HG03280 (cell line): ENCODE results near the gene MAGEA8.
"Not testable (repeated sequence)": the region's sequence is repeated elsewhere in the genome, so short reads cannot be mapped to it uniquely, and the experiment has no call there.

Experiments
- ATAC-seq: cut with Tn5 transposase; IDR thresholded peaks from one replicate; pipeline ENCODE4 v1.9.1; 2021; ENCODE audit warnings: mild to moderate bottlenecking, moderate library complexity; ENCODE audit not compliant: unreplicated experiment

The MAGEA8 gene

DNA sequence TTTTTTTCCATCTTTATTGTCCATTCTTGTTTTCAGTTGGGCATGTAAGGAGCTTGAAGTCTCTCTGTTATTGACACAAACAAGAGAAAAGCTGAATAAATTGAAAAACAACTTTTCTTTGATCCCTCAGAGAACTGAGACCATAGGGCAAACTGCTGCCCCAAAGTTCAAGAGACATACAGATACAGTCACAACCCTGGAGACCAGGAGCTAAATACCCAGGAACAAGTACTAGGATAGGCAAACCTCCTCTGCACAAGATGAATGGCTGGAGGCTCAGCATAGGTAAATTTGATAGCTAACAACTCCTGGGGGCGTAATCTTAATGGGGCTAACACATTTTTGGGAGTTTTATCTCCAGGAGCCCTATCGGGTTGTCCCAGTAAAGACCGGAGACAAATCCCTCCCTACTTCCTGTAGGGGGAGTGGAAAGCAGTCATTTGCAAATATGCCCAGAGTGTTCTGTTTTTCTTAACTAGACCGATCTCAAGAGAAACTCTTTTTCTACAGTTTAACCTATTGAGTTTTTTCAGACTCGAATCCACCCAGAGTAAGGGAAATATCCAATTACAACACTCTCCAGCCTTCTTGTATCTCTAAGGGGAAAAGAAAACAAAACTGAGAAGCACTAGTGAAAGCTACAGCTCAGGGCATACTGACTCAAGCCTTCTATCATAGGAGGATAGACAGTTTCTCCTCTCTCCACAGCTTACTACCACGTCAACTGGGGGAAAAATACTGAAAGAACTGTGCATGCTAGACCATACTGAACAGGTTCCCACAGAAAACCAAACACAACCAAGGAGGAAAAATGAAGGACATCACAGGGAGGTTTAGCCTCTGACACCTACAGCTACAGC, 23.1 kb downstream of the MAGEA8 start:
- ATAC-seq, result peak; percentile 88

DNA sequence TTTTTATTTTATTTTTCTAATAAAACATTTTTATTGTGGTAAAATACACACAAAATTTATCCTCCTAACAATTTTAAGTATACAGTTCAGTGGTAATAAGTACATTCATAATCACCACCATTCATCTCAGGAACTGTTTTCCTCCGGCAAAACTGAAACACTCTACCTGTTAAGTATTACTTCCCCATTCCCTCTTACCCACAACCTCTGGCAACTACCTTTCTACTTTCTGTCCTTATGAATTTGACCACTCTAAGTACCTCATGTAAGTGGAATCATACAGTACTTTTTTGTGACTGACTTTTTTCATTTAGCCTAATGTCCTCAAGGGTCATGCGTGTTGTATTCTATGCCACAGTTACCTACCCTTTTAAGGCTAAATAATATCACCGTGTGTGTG, 27.3 kb downstream of the MAGEA8 start:
- ATAC-seq, result peak; percentile 60

DNA sequence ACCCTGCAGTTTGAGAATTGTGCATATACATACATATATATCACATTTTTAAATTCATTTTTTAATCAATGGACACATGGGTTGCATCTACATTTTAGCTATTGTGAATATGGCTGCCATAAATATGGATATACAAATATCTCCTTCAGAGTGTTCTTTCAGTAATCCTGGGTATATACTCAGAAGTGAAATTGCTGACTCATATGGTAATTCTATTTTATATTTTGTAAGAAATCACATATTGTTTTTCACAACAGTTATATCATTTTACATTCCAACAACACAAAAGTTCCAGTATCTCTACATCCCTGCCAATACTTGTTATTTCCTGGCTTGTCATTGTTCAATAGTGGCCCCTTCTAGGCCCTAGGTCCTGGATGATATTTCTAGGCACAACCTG, 27.7 kb downstream of the MAGEA8 start:
- no peak for ATAC-seq

DNA sequence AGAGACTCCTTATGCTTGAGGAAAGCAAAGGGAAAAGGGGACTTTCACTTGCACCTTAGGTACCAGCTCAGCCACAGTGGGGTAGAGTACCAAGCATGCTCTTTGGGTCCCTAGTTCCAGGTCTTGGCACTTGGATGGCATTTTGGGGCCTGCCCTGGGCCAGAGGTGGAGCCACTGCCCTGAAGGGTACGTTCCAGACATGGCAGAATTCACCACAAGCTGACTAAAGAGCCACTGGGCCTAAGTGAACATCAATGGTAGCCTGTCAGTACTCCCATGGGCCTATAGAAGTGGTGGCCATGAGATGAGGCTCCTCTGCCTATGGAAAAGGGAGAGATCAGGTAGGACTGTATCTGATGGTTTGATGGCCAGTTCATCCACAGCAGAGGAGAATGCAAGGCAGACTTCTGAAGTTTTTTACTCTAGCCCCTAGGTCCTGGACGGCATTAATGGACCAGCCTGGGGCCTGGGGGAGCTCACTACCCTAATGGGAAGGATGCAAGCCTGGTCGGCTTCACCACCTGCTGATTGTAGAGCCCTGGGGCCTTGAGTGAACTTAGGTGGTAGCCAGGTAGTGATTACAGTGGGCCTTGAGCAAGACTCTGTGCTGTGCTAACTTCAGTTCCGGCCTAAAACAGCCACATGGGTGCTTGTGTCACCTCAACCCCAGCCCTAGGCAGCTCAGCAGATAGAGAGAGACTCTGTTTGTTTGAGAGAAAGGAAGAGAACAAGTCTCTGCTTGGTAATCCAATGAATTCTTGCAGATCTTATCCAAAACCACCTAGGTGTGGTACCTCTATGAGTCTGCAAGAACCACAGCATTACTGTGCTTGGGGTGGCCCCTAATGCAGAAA, 28.6 kb downstream of the MAGEA8 start:
- no peak for ATAC-seq

DNA sequence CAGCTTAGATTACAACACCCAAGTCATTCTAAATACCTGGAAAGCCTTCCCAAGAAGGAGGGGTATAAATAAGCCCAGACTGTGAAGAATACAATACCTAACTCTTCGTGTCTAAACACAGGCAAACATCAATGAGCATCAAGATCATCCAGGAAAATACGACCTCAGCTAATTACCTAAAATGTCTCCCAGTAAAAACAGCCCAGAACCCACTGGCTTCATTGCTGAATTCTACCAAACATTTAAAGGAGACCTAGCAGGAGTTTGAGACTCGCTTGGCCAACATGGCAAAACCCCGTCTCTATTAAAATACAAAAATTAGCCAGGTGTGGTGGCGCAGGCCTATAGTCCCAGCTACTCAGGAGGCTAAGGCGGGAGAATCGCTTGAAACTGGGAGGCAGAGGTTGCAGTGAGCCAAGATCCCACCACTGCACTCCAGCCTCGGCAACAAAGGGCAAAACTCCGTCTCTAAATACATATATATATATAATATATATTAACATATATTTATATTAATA, 29.3 kb downstream of the MAGEA8 start:
- no peak for ATAC-seq

DNA sequence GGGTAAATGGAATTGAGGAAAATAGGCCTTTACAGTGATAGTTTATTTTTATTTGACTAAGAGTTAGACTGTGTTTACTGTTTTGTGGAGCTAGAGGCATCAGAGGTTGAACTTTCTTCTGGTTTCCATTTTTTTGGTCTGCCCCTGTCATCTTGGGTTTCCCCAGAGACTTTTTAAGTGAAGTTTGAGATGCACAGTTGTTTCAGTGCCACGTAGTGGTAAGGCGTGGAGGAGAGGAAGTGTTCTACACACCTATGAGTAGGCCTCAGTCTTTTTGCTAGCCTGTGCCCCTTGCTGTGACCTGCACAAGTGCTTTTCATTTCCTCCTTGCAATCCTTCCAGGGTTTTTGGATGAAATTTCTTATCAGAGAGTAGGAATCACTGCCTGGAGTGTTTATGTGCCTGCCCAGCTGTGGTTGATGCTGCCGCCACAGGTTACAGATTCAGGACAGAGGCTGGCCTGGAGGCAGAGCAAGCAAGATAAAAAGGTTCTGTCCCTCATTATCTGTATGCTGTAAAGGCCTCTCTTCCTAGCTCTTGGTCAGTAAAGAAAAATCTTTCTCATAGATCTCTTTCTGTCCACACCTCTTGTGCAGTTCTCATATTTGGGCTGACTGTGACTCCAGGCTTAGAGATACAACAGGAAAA, 35.9 kb downstream of the MAGEA8 start:
- peak; percentile 66 for ATAC-seq

DNA sequence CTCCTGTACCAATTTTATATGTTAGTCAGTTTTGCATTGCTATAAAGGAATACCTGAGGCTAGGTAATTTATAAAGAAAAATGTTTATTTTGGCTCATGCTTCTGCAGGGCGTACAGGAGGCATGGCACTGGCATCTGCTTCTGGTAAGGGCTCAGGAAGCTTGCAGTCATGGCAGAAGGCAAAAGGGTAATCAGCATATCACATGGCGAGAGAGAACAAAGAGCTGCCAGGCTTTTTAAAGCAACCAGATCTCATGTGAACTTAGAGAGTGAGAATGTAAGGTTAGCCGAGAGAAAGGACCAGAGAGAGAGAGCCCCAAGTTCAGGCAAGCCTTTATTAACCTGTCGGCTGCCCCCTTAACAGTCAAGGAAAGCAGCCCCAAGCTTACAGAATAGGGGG, 42.9 kb downstream of the MAGEA8 start:
- ATAC-seq, result not testable (repeated sequence)

DNA sequence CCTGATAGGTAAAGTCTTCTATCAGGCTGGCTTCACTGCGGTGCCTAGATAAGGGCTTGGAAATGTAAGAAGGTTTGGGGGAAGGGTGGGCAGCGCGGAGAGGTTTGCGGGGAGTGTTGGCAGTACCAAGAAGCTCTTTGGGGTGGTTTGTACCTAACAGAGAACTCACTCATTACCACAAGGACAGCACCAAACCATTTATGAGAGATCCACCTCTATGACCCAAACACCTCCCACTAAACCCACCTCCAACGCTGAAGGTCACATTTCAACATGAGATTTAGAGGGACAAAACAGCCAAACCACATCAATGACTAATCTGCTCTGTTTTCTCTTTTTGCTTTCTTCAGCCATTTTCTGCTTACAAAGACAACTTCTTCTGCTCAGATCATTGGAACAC, 43.5 kb downstream of the MAGEA8 start:
- not testable (repeated sequence) for ATAC-seq

DNA sequence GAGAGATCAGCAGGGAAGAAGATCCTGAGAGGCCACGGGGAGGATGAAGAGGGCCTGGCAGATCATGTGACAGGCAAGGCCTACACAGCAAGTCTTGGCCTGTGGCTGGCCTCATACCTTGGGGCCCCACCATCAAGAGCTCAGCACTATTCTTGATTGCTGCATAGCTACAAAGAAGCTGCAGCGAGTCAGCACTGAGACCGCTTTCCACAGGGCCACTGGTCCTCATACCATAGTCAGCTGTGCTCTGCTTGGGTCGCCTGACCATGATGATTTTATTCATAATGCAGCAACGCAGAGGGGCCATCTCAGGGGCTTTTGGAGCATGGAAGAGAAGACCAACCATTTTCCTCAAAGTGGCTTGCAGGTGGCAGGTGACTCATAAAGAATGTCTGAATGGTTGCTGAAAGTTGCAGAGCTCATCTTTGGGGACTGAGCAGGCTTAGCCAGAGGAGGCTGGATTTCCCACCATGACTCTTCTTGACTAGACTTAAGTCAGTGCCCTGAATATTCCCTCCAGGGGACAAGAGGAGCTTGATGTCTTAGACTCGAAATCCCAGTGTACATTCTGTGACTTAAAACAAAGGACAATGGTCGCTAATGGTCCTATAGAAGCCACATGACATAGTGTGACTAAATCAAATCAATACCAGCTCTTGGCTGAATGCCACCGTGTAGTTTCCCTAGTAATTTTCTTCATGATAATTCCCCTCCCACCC, 46.4 kb downstream of the MAGEA8 start:
- not testable (repeated sequence) for ATAC-seq

DNA sequence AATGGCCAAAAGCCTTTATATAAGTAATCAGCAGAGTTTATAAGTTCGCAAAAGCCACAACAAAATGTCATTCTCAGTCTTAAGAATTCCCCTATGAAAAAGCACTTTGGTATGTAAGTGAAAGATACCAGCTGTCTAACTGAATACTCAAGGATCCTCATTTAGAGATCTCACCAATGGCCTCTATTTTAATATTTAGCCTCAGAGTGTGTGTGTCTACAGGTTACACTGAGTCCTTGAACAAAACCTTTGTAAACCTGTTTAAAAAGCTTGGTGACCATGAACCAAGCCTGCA, 46.9 kb downstream of the MAGEA8 start:
- ATAC-seq, result not testable (repeated sequence)

DNA sequence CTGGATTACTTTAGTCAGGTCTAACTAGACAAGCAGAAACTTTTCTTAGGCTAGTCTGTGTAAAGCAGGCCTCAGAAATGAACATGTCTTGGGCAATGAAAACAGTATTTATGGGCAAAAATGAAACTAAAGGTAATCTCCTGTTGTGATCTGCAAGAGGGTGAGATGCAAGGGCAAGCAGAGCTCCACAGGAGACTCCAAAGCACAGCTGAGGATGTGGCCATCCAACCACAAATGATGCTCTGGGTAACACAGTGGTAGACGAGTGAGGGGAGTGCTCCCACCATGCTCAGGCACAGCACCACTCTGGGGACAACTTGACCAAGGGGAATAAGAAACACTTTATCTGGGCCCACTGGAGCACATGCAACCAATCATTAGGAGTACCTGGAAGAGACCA, 47.7 kb downstream of the MAGEA8 start:
- not testable (repeated sequence) for ATAC-seq

DNA sequence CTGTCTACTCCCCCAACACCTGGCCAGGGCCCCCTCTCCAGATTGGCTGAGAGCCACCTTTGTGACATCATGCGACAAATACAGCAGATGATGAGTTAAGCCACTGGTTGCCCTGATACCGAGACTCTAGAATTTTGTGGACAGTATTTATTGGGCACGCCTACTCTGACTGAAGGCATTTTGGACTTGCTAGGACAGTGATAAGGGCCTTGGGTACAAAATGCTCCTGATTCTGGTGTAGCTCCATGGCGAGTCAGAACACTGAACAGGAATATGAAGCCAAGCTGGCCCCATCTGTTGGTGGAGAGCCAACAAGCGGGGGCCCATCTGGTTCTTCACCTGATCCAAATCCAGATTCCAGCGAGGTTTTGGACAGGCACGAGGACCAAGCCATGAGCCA, 48.4 kb downstream of the MAGEA8 start, which contains the start of gene HSFX4:
HSFX4 (plus strand) TSS at position 174 of the 400 bp plus-strand sequence; CDS start at position 246, 72 bp downstream.
- ATAC-seq, result not testable (repeated sequence)

DNA sequence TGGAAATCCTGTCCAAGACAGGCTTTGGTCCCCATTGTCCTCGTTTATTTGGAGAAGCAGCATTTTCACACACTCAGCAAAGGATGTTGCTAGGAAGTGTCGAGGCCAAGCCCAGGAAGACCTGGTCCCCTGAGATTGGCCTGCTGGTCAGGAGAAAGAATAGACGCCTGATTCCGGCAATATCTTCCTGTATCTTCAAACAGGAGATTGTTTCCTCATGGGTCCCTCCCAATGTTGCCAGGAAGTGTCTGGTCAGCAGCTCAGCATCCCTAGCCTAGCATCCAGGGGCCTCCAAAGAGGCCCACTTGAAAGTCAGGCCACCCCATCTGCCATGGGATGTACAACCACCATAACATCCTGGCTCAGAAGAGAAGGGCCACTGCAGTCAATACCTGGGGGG, 50.4 kb downstream of the MAGEA8 start:
- not testable (repeated sequence) for ATAC-seq

DNA sequence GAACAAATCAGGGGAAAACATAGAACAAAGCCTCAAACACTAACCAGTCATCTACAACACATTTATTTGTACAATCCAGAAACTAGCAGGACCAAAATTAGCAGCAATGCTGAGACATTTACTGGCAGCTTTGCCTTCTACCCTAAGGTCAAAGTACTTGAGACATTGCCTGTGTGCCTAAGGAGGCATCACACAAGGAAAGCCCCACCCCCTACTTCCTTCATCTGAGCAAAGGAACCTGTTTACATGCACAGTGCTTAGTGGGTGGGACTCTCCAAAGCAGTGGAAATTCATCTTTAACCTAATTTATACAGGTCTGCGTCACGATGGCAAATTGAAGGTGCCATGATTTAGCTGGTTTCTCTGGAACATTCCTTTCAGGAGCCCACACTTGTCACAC, 51.2 kb downstream of the MAGEA8 start:
- ATAC-seq, result not testable (repeated sequence)

DNA sequence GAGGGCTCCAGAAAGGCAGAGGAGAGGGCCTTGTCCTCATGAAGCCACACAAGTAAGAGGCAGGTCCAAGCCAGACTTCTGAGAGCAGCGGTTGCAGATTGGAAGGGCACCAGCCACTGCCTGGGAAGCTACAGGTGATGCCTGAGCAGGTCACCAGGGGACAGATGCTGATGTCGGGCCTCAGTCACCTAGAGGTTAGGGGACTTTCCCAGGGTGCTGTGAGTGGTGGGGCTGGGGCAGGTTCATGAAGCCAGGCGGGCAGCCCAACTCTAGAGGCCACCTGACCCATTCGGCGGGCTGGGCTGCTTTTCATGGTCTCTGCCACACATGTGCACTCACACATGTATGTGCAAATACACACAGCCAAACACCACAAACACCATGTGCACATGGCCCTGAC, 52.0 kb downstream of the MAGEA8 start:
- ATAC-seq, result not testable (repeated sequence)

DNA sequence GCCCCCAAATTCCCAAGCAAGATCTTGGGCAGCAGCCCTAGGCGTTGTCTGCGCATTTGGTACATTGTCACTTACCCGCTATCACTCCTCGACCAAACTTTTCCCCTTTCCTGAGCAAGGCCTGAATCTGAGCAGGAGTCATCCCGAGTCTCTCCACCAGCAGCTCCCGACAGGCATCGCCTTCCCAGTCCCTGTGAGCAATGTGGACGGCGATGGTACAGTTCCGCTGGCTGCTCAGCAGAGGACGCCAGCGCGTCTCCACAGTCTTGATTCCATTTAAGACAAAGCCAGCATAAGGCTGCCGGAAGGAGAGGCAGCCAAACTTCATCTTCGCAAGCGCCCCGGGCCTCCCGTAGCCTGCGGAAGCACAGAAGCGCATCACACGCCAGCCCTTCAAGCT, 52.6 kb downstream of the MAGEA8 start:
- not testable (repeated sequence) for ATAC-seq
